ENCODE measurements around the gene PTCH2.

- TF ChIP-seq CTCF (conservative IDR thresholded peaks at IDR 0.05; ENCODE audit: low read depth, low read length) (no peak), EZH2phosphoT487 (IDR thresholded peaks at IDR 0.05; ENCODE audit: borderline replicate concordance, low read length) (no peak), EZH2 (IDR thresholded peaks at IDR 0.05; ENCODE audit: low read length, unreplicated experiment) (no peak)
Observed at GRCh38 chr1:44860331-44860730, 17.3 kb upstream of the PTCH2 start.
